HUES48 (cell line): ENCODE results near the gene SYTL4.

ENCODE experiments used
- H3K27ac ChIP-seq: one replicate; pipeline ENCODE4 v1.7.0; 2013; ENCODE audit warnings: low read depth, low read length, inconsistent platforms
- H3K27me3 ChIP-seq: 2 replicates; pipeline ENCODE4 v1.6.1; 2013; ENCODE audit warnings: mild to moderate bottlenecking, low read length; ENCODE audit not compliant: control insufficient read depth, insufficient read depth
- H3K36me3 ChIP-seq: 2 replicates; pipeline ENCODE4 v1.6.1; 2013; ENCODE audit warnings: low read length; ENCODE audit not compliant: control insufficient read depth, insufficient read depth
- H3K4me1 ChIP-seq: 2 replicates; pipeline ENCODE4 v1.6.1; 2013; ENCODE audit warnings: mild to moderate bottlenecking, low read length; ENCODE audit not compliant: control insufficient read depth, insufficient read depth
- H3K4me3 ChIP-seq: 2 replicates; pipeline ENCODE4 v1.5.1; 2013; ENCODE audit warnings: mild to moderate bottlenecking, low read depth, low read length
- H3K9ac ChIP-seq: 2 replicates; pipeline ENCODE4 v1.6.1; 2013; ENCODE audit warnings: mild to moderate bottlenecking, low read depth, low read length, moderate library complexity
- H3K9me3 ChIP-seq: 2 replicates; pipeline ENCODE4 v1.6.1; 2013; ENCODE audit warnings: low read length; ENCODE audit not compliant: control insufficient read depth, insufficient read depth

SYTL4 gene

DNA sequence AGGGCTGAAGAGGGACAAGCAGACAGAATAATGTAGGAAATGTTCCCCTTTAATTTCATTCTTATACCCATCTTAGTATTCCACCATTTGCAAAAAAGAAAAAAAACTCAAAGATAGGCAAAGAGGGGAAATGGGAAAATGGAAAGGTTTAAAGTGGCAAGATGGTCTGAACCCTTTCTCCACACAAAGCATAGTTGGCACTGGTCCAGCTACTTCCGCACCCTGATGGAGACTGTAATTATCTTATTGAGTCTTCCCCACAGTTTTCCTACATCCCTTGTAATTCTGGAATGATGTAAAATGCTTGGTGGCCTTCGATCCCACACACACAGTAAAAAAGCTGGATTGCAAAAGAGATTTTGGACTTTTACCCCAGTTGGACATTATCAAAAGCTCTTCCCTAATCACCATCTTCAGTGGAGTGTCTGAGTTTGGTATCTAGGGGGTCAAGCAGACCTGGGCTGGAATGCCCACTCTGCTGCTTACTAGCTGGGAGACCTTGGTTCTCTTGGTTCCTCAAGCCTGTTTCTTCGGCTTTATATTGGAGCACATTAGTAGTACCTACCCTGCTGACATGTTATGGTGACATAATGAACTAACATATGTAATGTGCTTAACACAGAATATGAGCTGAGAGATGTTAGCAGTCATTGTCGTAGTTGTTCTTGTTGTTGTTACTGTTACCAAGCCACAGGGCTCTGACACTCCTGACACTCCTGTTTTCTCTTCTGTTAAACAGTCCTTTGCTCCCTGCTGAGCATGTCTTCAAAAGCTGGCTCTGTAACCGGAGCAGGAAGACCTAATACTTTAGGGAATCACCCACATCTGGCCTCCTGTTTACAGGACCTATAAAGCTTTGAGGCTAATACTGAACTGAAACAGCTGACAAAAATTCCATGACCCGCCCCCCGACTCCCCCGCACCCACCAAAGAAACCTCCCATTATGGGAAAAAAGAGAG lies 83.2 kb downstream of the SYTL4 start:
- Histone ChIP-seq H3K4me1 (peaks cover 20% of the 10 kb centered on the region), H3K4me3 (no peak overlapping the region), H3K36me3 (no peaks in the 10 kb centered on the region), H3K9ac (no peak overlapping the region), H3K9me3 (no peaks in the 10 kb centered on the region), H3K27ac (peak overlapping the region; percentile 65), H3K27me3 (peaks cover 7% of the 10 kb centered on the region; the same call in 1 of the 2 replicates)

DNA sequence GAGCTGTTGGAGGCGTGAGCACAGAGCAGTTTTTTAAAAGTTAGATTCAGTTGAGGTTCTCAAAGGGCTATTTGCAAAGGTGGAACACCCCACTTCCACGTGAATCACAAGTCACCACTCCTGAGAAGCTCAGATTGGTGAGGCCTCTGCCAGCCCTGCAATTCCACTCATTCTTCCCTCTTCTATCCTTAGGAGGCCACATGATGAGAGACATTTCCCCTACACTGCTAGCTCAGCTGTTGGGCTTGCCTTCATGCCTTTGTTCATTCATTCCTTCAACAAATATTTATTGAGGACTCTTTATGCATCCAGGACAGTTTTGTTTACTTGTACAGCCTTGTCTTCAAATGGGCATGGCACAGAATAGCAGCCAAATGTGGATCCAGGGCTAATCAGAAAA lies 84.2 kb downstream of the SYTL4 start:
- no peaks in the 10 kb centered on the region for H3K36me3 ChIP-seq
- peaks cover 4% of the 10 kb centered on the region; the same call in 1 of the 2 replicates for H3K27me3 ChIP-seq
- no peak overlapping the region for H3K4me3 ChIP-seq
- no peaks in the 10 kb centered on the region for H3K9me3 ChIP-seq
- H3K9ac ChIP-seq: no peak overlapping the region
- no peak overlapping the region for H3K27ac ChIP-seq
- peaks cover 20% of the 10 kb centered on the region for H3K4me1 ChIP-seq

DNA sequence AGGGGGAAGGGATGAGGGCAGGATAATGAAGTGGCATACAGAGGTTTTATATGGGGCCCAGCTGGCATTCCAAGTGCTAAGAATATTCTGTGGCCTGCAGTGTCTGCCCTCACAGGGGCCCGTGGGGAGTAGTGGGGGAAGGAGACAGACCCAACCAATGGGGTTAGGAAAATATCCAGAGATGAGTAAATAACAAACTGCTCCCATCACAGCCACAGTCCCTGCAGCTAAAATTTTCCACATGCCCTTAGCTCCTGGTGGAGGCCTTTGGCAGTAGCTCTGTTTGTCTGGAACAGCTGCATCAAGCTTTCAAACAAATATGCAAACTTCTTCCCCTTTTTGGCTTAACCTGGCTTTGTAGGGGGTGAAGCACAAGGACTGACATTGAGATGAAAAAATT lies 84.8 kb downstream of the SYTL4 start:
- H3K27ac ChIP-seq: no peak overlapping the region
- peaks cover 4% of the 10 kb centered on the region; the same call in 1 of the 2 replicates for H3K27me3 ChIP-seq
- H3K36me3 ChIP-seq: no peaks in the 10 kb centered on the region
- no peaks in the 10 kb centered on the region for H3K9me3 ChIP-seq
- no peak overlapping the region for H3K9ac ChIP-seq
- H3K4me1 ChIP-seq: peaks cover 25% of the 10 kb centered on the region
- H3K4me3 ChIP-seq: no peak overlapping the region

DNA sequence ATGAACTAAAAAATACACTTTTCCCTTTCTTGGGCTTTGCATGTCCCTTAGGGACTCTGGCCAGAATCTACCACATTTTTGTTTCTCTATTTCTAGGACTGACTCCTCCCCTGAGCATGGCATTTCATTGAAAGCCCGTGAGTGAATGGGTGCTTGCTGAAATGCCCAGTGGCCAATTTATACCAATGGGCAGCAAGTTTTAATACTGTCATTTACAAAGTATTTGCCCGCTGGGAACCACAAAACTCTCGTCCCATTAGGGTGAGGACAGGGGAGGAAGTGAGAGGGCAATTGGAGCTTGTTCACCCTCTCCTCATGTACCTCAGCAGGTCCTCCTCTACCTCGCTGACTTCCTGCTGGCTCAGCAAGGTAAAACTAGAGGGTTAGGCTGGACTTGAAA lies 86.8 kb downstream of the SYTL4 start:
- Histone ChIP-seq H3K4me1 (peaks cover 28% of the 10 kb centered on the region), H3K9ac (no peak overlapping the region), H3K36me3 (no peaks in the 10 kb centered on the region)

DNA sequence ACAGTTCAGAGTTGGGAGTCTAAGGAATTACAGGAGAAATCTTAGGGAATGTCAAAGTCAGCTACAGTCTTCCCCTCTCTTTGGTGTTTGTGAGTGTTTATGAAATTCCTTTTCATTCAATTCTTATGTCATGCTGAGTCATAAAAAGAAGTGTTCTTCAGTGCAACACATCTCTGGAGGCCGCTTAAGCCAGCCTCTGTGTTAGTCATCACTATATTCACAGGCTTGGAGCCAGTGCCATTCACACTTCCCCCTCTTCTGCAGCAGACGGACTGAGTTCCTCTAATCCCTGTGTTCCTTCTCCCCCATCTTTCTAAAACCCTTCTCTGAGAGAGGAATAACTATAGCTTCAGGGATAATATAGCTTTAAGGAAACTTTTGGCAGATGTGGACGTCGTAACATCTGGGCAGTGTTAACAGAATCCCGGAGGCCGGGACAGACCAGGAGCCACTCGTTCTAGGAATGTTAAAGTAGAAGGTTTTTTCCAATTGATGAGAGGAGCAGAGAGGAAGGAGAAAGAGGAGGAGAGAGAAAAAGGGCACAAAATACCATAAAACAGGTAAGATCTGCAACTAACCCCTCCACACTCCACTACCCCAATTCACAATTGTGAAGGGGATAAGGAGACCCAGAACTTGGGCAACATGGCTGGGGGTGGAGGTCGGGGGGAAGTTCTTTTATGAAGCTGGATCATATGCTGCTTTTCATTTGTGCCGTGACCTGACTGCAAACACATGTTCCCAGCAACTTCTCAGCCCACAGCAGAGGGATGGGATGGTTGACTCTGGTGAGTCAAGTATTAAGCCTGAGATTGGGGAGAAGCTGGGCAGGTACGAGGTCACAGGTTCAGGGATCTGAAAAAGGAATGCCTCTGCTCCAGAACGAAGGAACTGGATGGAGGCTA lies 87.7 kb downstream of the SYTL4 start, which contains the start of gene SRPX2:
Gene SRPX2 (plus strand): TSS at position 244 of the 905 bp plus-strand sequence. CDS start 2,124 bp downstream, outside the sequence.
- H3K9me3 ChIP-seq: no peaks in the 10 kb centered on the region
- H3K4me3 ChIP-seq: no peak within 1 kb of the TSS
- peaks cover 10% of the 10 kb centered on the region; the same call in 1 of the 2 replicates for H3K27me3 ChIP-seq
- H3K4me1 ChIP-seq: peaks cover 19% of the 10 kb centered on the region
- H3K36me3 ChIP-seq: no peaks in the 10 kb centered on the region
- no peak within 1 kb of the TSS for H3K27ac ChIP-seq
- H3K9ac ChIP-seq: no peak within 1 kb of the TSS

More for the DNA sequence above, 86.8 kb downstream of the SYTL4 start:
- H3K9me3 ChIP-seq: no peaks in the 10 kb centered on the region
- no peak overlapping the region for H3K27ac ChIP-seq
- H3K4me3 ChIP-seq: no peak overlapping the region
- H3K27me3 ChIP-seq: peaks cover 9% of the 10 kb centered on the region; the same call in 1 of the 2 replicates

DNA sequence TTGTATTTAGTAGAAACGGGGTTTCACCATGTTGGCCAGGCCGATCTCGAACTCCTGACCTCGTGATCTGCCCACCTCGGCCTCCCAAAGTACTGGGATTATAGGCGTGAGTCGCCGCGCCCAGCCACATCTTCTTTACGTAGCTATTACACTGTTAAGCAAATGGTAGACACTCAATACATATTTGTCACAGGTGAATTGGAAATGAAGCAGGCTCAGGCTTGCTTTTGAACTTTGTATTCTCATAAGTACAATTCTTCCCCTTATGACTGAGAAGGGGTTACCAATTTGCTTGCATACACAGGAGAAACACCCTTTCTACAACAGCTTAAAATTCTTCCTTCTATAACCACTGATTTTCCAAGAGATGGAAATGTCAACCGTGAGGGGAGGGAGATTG lies 88.7 kb downstream of the SYTL4 start:
- peaks cover 12% of the 10 kb centered on the region; the same call in 1 of the 2 replicates for H3K27me3 ChIP-seq
- no peak overlapping the region for H3K27ac ChIP-seq
- no peaks in the 10 kb centered on the region for H3K36me3 ChIP-seq
- no peaks in the 10 kb centered on the region for H3K9me3 ChIP-seq
- H3K4me3 ChIP-seq: no peak overlapping the region
- no peak overlapping the region for H3K9ac ChIP-seq
- H3K4me1 ChIP-seq: peaks cover 12% of the 10 kb centered on the region

DNA sequence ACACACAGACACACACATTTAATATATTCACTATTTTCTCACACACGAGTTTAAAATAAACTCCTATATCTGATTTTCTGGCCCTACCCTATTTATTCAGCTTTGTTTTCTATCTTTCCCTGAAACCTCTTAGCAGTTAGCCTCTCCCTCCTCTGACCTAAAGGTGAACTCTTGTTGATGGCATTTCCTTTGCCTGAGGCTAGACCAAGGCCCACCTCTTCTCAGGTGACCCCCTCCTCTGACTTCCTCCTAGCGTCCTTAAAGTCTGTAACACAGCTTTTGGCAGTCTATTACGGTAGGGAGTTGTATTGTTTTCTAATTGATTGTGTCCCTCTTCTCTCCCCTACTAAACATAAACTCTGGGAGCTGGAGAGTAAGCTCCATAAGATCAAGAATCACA lies 89.6 kb downstream of the SYTL4 start:
- Histone ChIP-seq H3K9me3 (no peaks in the 10 kb centered on the region), H3K27me3 (peaks cover 12% of the 10 kb centered on the region; the same call in 1 of the 2 replicates), H3K4me1 (peaks cover 14% of the 10 kb centered on the region), H3K36me3 (no peaks in the 10 kb centered on the region), H3K9ac (no peak overlapping the region), H3K4me3 (no peak overlapping the region), H3K27ac (no peak overlapping the region)

DNA sequence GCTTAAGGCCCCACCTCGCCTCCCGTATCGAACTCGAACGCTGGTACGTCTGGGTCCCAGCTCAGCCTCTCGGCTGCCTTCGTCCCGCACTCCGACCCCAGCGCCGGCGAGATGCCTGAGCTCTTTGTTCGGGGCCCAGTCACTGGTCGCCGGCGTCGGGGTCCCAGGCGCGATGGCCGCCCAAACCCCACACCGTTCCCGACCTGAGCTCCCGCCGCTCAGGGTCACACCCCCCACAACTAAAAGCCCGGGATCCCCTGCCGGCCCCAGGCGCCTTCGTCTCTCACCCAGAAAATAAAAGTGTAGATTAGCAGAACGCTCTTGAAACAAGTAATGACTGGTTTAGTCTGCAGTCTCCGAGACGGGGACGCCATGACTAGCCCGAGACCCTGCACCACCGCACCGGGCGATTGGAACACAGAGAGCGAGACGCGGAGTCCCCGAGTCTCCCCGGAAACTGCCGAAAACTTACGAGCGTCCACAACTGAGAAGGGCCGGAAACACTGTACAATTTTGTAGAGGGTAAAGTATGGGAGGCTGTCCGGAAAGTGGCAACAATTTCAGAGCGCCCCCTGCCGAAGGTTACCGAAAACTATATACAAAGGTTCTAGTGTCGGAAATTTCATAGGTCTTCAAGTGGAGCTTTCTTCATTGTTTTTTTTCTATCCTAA lies 95.5 kb downstream of the SYTL4 start, which contains the start of gene TSPAN6:
Gene TSPAN6 (minus strand): TSS at position 486 of the 671 bp plus-strand sequence. CDS start 112 bp downstream, at position 374.
- Histone ChIP-seq H3K9me3 (no peaks in the 10 kb centered on the region), H3K4me1 (peaks cover 5% of the 10 kb centered on the region; the same call in 1 of the 2 replicates), H3K27ac (peak within 1 kb of the TSS; percentile 86), H3K27me3 (peaks cover 3% of the 10 kb centered on the region; the same call in 1 of the 2 replicates), H3K9ac (peak within 1 kb of the TSS; percentile 92), H3K4me3 (peak within 1 kb of the TSS; percentile 77), H3K36me3 (peaks cover 30% of the 10 kb centered on the region)

DNA sequence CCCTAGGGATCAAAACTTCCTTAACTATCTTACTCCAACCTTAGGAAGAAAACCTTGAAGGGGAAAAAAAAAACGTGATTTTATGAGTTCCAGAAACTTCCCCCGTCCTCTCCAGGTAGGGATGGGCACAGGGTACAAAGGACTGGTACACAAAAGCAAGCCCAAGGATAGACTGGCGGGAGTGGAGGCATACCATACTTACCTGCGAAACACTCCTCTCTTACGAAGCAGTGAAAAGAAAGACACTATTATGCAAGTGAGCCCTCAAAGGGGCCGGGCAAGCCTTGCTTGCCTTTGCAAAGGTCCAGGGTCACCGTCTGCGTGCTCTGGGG lies 96.0 kb downstream of the SYTL4 start:
- no peaks in the 10 kb centered on the region for H3K9me3 ChIP-seq
- H3K27ac ChIP-seq: peak overlapping the region; percentile 86
- H3K36me3 ChIP-seq: peaks cover 35% of the 10 kb centered on the region
- H3K4me1 ChIP-seq: peaks cover 5% of the 10 kb centered on the region; the same call in 1 of the 2 replicates
- peak overlapping the region; percentile 77 for H3K4me3 ChIP-seq
- peak overlapping the region; percentile 92 for H3K9ac ChIP-seq
- peaks cover 3% of the 10 kb centered on the region; the same call in 1 of the 2 replicates for H3K27me3 ChIP-seq

DNA sequence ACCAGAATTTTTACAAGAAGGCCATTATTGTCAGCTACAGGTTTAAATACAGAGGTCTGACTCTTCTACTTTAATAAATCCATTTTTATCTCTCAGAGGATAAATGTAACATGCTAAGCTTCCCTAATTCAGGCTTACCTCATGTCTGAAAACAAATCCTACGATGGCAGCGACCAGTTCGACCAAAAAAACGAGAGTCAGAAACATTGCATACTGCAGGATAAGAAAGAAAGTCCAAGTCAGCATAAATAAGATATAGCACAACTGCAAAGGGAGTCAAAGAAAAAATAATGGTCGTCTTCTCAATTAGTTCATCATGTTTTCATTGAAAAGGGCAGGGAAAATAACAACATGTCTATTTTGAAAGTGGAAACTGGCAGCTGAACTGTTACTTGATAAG lies 96.9 kb downstream of the SYTL4 start:
- H3K27me3 ChIP-seq: peaks cover 3% of the 10 kb centered on the region; the same call in 1 of the 2 replicates

More for the DNA sequence above, 96.9 kb downstream of the SYTL4 start:
- Histone ChIP-seq H3K27ac (no peak overlapping the region), H3K9me3 (no peaks in the 10 kb centered on the region), H3K9ac (no peak overlapping the region), H3K4me3 (peak overlapping the region; percentile 77), H3K36me3 (peaks cover 44% of the 10 kb centered on the region), H3K4me1 (peaks cover 5% of the 10 kb centered on the region; the same call in 1 of the 2 replicates)
